SH-SY5Y (cell line): ENCODE data around the gene FGF12.

ENCODE experiments used
- GATA2 ChIP-seq: IDR thresholded peaks from 2 replicates; pipeline ENCODE4 v1.6.1; 2011; ENCODE audit warnings: mild to moderate bottlenecking, low read depth, low read length
- GATA3 ChIP-seq: IDR thresholded peaks from 2 replicates; pipeline ENCODE4 v1.6.1; 2011; ENCODE audit warnings: low read depth, mild to moderate bottlenecking, low read length, moderate library complexity

GRCh38 chr3:192718156-192718555, 9.2 kb downstream of the FGF12 start:
- TF ChIP-seq GATA2 = no peak
- no peak for TF ChIP-seq GATA3
